Measurements from ENCODE around the gene RCN2.

GRCh38 chr15:76903251-76903681, 28.3 kb upstream of the RCN2 start:
- TF ChIP-seq CTCF (conservative IDR thresholded peaks at IDR 0.05) (peak; percentile 25), ZFX (IDR thresholded peaks at IDR 0.05) (no peak)
